WTC11 (cell line): ENCODE data around the gene SNX15. TPM values are rescaled to one million over a fixed set of nuclear protein-coding genes. Genes with fewer than 3 reads are reported as not detected.

Experiments
- ATAC-seq: fragments of 200-7000 bp; cut with Tn5 transposase; 2 replicates; pipeline ENCODE4 v1.10.0; 2021; ENCODE audit warnings: mild to moderate bottlenecking, moderate library complexity
- CTCF ChIA-PET: fragments of 300-600 bp; sonication (Branson Sonifier 250); formaldehyde crosslinking; loops from one replicate; lab custom pipeline; 2021; ENCODE audit warnings: antibody characterized with exemption; lab: Charles Lee
- POLR2A ChIA-PET: fragments of 350-600 bp; sonication (Branson Sonifier 250); formaldehyde crosslinking; loops from one replicate; lab custom pipeline; 2021; ENCODE audit warnings: antibody characterized with exemption; lab: Charles Lee
- DNase-seq: peaks from one replicate; pipeline ENCODE4 v3.0.0; 2021; ENCODE audit warnings: low spot score
- H3K27ac Mint-ChIP-seq: 2 replicates; pipeline ENCODE4 v1.8.0; 2021; ENCODE audit warnings: mixed read lengths
- H3K27me3 Mint-ChIP-seq: 2 replicates; pipeline ENCODE4 v1.8.0; 2021; ENCODE audit warnings: low read depth, mild to moderate bottlenecking, moderate library complexity, mixed read lengths
- H3K36me3 Mint-ChIP-seq: 2 replicates; pipeline ENCODE4 v1.8.0; 2021; ENCODE audit warnings: mixed read lengths
- H3K4me1 Mint-ChIP-seq: 2 replicates; pipeline ENCODE4 v1.8.0; 2022; ENCODE audit warnings: mixed read lengths
- H3K4me3 Mint-ChIP-seq: 2 replicates; pipeline ENCODE4 v1.8.0; 2021; ENCODE audit warnings: mild to moderate bottlenecking, moderate library complexity, mixed read lengths
- H3K9me3 Mint-ChIP-seq: 2 replicates; pipeline ENCODE4 v1.8.0; 2021; ENCODE audit warnings: mixed read lengths
- AR ChIP-seq: fragments of 250-450 bp; sonication (Bioruptor Pico); IDR thresholded peaks from 2 replicates; pipeline ENCODE4 v1.9.0; 2021; ENCODE audit warnings: mild to moderate bottlenecking
- CTCF ChIP-seq: fragments of 200-600 bp; IDR thresholded peaks from 2 replicates; pipeline ENCODE4 v1.8.0; 2022; ENCODE audit warnings: antibody characterized with exemption
- GRHL2 ChIP-seq: fragments of 250-450 bp; sonication (Bioruptor Pico); IDR thresholded peaks from 2 replicates; pipeline ENCODE4 v1.8.0; 2022; ENCODE audit warnings: mild to moderate bottlenecking, moderate library complexity; ENCODE audit not compliant: insufficient replicate concordance, severe bottlenecking
- HMGA2 ChIP-seq: fragments of 250-450 bp; sonication (Bioruptor Pico); IDR thresholded peaks from 2 replicates; pipeline ENCODE4 v1.4.0; 2021; ENCODE audit warnings: mild to moderate bottlenecking, moderate library complexity
- JAZF1 ChIP-seq: fragments of 250-450 bp; sonication (Bioruptor Pico); IDR thresholded peaks from 2 replicates; pipeline ENCODE4 v1.9.0; 2021; ENCODE audit warnings: moderate library complexity, mild to moderate bottlenecking, inconsistent platforms
- NR1H2 ChIP-seq: sonication (generic); formaldehyde crosslinking; IDR thresholded peaks from 2 replicates; pipeline ENCODE4 v1.9.0; 2021; ENCODE audit warnings: mild to moderate bottlenecking, moderate library complexity, missing genetic modification reagents
- PRRX2 ChIP-seq: fragments of 250-450 bp; sonication (Bioruptor Pico); IDR thresholded peaks from 2 replicates; pipeline ENCODE4 v1.8.0; 2021; ENCODE audit warnings: mild to moderate bottlenecking
- RELA ChIP-seq: sonication (generic); formaldehyde crosslinking; IDR thresholded peaks from 2 replicates; pipeline ENCODE4 v1.8.1; 2022; ENCODE audit warnings: missing genetic modification reagents, mild to moderate bottlenecking, borderline replicate concordance
- TEAD1 ChIP-seq: sonication (generic); formaldehyde crosslinking; IDR thresholded peaks from 2 replicates; pipeline ENCODE4 v1.8.0; 2022; ENCODE audit warnings: mild to moderate bottlenecking, missing genetic modification reagents
- ZNF219 ChIP-seq: sonication (generic); formaldehyde crosslinking; IDR thresholded peaks from 2 replicates; pipeline ENCODE4 v1.8.0; 2023; ENCODE audit warnings: missing genetic modification reagents, mild to moderate bottlenecking, borderline replicate concordance
- ZNF317 ChIP-seq: sonication (generic); formaldehyde crosslinking; IDR thresholded peaks from 2 replicates; pipeline ENCODE4 v1.8.1; 2023; ENCODE audit warnings: low read depth, mild to moderate bottlenecking, moderate library complexity, missing genetic modification reagents, borderline replicate concordance
- ZNF425 ChIP-seq: fragments of 250-450 bp; sonication (Bioruptor Pico); conservative IDR thresholded peaks from 2 replicates; pipeline ENCODE4 v1.9.0; 2021; ENCODE audit warnings: mild to moderate bottlenecking
- ZNF512 ChIP-seq: sonication (generic); formaldehyde crosslinking; IDR thresholded peaks from 2 replicates; pipeline ENCODE4 v1.8.1; 2022; ENCODE audit warnings: missing genetic modification reagents, borderline replicate concordance
- ZNF532 ChIP-seq: fragments of 250-450 bp; sonication (Bioruptor Pico); IDR thresholded peaks from 2 replicates; pipeline ENCODE4 v1.9.0; 2021; ENCODE audit warnings: mild to moderate bottlenecking, borderline replicate concordance
- ZNF671 ChIP-seq: fragments of 250-450 bp; sonication (Bioruptor Pico); IDR thresholded peaks from 2 replicates; pipeline ENCODE4 v1.8.0; 2021; ENCODE audit warnings: mild to moderate bottlenecking
- total RNA-seq: library from RNA; stranded (reverse); gene quantifications from 3 replicates; pipeline ENCODE4 v1.2.3, GENCODE V29; 2021

The SNX15 gene
- total RNA-seq, 1 experiment from 2014 or later, result 17.6 TPM

GRCh38 chr11:65078786-65079342 lies 51.6 kb downstream of the SNX15 start (continued):
- TF ChIP-seq ZNF425 (CRISPR knock-in tag) (no peak), ZNF219 (CRISPR knock-in tag) (no peak), CTCF (no peak), ZNF532 (CRISPR knock-in tag) (no peak), RELA (CRISPR knock-in tag) (no peak), ZNF671 (no peak), TEAD1 (CRISPR knock-in tag) (no peak), JAZF1 (CRISPR knock-in tag) (no peak), ZNF317 (CRISPR knock-in tag) (no peak), GRHL2 (no peak)

- H3K9me3 Mint-ChIP-seq, result no peaks in the 10 kb centered on the region
- H3K4me3 Mint-ChIP-seq, result peak overlapping the region; percentile 94
- CTCF ChIA-PET, result interaction anchor here (1.1 to 1.4 kb wide), 4 partner anchors 27 to 98 kb away, joined by 3 to 6 read pairs (median 3); partner anchors contain the start of gene CAPN1
- H3K27ac Mint-ChIP-seq, result peak overlapping the region; percentile 99
- no peaks in the 10 kb centered on the region for H3K27me3 Mint-ChIP-seq
- peaks cover 16% of the 10 kb centered on the region for H3K4me1 Mint-ChIP-seq
- no peak for ATAC-seq
- POLR2A ChIA-PET, result interaction anchor here (0.6 kb wide), 2 partner anchors 135 to 159 kb away, joined by 3 read pairs; no protein-coding TSS in a partner anchor
- DNase-seq, result no peak
- peaks cover 39% of the 10 kb centered on the region for H3K36me3 Mint-ChIP-seq
- TF ChIP-seq ZNF512 (CRISPR knock-in tag) (no peak), RELA (CRISPR knock-in tag) (0 out of 2 replicates have a peak, but pooled peaks have one; percentile 9), HMGA2 (no peak), NR1H2 (CRISPR knock-in tag) (no peak), AR (CRISPR knock-in tag) (no peak), ZNF532 (CRISPR knock-in tag) (no peak), PRRX2 (no peak)
Observed at GRCh38 chr11:65083134-65083833, 56.0 kb downstream of the SNX15 start.
